CD14-positive monocyte (primary cell): ENCODE data around the gene ZNF277. TPM values are rescaled to one million over a fixed set of nuclear protein-coding genes. Genes with fewer than 3 reads are reported as not detected.
A peak's percentile ranks its signal among the peaks of the same experiment; 100 is the strongest.

ENCODE experiments used
- DNase-seq, 3 donors: peaks; one replicate each; pipeline ENCODE4 v3.0.0-alpha.2; 2011 to 2022
- H2AFZ ChIP-seq: 2 replicates; pipeline ENCODE4 v1.6.0; 2012; ENCODE audit warnings: mild to moderate bottlenecking, low read depth, low read length, inconsistent platforms; ENCODE audit not compliant: insufficient read depth, poor library complexity, severe bottlenecking
- H3K27ac ChIP-seq, 2 donors: 1 replicate in 1 of 2; 2 replicates in 1 of 2; pipeline ENCODE4 v1.5.1; 2012 to 2013; ENCODE audit warnings: low read length in 2 of 2, control low read depth in 1 of 2, inconsistent platforms in 1 of 2, low read depth in 1 of 2, mild to moderate bottlenecking in 1 of 2
- H3K27me3 ChIP-seq, 2 donors: one replicate each; pipeline versions ENCODE4 v1.6.0 to v1.6.1; 2011 to 2013; ENCODE audit warnings: low read length in 2 of 2; ENCODE audit not compliant: control insufficient read depth in 2 of 2, insufficient read depth in 2 of 2
- H3K36me3 ChIP-seq, 2 donors: replicated peaks in 1 of 2; 1 replicate in 1 of 2; 2 replicates in 1 of 2; pipeline versions ENCODE4 v1.5.1 to v1.6.1; 2012 to 2013; ENCODE audit warnings: low read length in 2 of 2, control low read depth in 1 of 2, inconsistent platforms in 1 of 2, mild to moderate bottlenecking in 1 of 2; ENCODE audit not compliant: insufficient read depth in 2 of 2, control insufficient read depth in 1 of 2
- H3K4me1 ChIP-seq, 2 donors: 1 replicate in 1 of 2; 2 replicates in 1 of 2; pipeline versions ENCODE4 v1.5.1 to v1.6.1; 2012 to 2013; ENCODE audit warnings: low read length in 2 of 2, control low read depth in 1 of 2, inconsistent platforms in 1 of 2, mild to moderate bottlenecking in 1 of 2, moderate library complexity in 1 of 2; ENCODE audit not compliant: insufficient read depth in 2 of 2, control insufficient read depth in 1 of 2
- H3K4me2 ChIP-seq: replicated peaks from 2 replicates; pipeline ENCODE3; 2012; ENCODE audit warnings: low read length, moderate library complexity, mild to moderate bottlenecking; ENCODE audit not compliant: poor library complexity, severe bottlenecking; ENCODE audit errors: extremely low read depth
- H3K4me3 ChIP-seq, 3 experiments: fragments of 200-600 bp in 1 of 3; sonication (generic) in 1 of 3; replicated peaks in 1 of 3; 1 replicate in 2 of 3; 2 replicates in 1 of 3; pipeline ENCODE4 v1.5.1; 2011 to 2013; ENCODE audit warnings: low read length in 3 of 3, mild to moderate bottlenecking in 3 of 3, control low read depth in 2 of 3, low read depth in 2 of 3, inconsistent platforms in 1 of 3, moderate library complexity in 1 of 3
- H3K79me2 ChIP-seq: 2 replicates; pipeline ENCODE4 v1.6.0; 2012; ENCODE audit warnings: mild to moderate bottlenecking, control low read depth, inconsistent platforms, low read length, moderate library complexity; ENCODE audit not compliant: insufficient read depth
- H3K9ac ChIP-seq: 2 replicates; pipeline ENCODE4 v1.6.0; 2017; ENCODE audit warnings: low read length, mild to moderate bottlenecking; ENCODE audit not compliant: insufficient read depth, poor library complexity, severe bottlenecking
- H3K9me3 ChIP-seq, 2 donors: replicated peaks in 1 of 2; 1 replicate in 1 of 2; 2 replicates in 1 of 2; pipeline versions ENCODE4 v1.5.1 to v1.6.1; 2012 to 2013; ENCODE audit warnings: low read length in 2 of 2, control low read depth in 1 of 2; ENCODE audit not compliant: control insufficient read depth in 1 of 2, insufficient read depth in 1 of 2
- H4K20me1 ChIP-seq: 2 replicates; pipeline ENCODE4 v1.6.0; 2012; ENCODE audit warnings: mild to moderate bottlenecking, low read length, control low read depth, moderate library complexity; ENCODE audit not compliant: insufficient read depth
- H3K27ac Mint-ChIP-seq, 7 donors: one replicate each; pipeline ENCODE4 v1.8.0; 2020; ENCODE audit warnings: mild to moderate bottlenecking in 7 of 7, mixed read lengths in 7 of 7, moderate library complexity in 6 of 7, inconsistent platforms in 2 of 7
- H3K27me3 Mint-ChIP-seq, 3 donors: one replicate each; pipeline ENCODE4 v1.8.0; 2021 to 2022; ENCODE audit warnings: low read depth in 3 of 3, mild to moderate bottlenecking in 3 of 3, mixed read lengths in 3 of 3, moderate library complexity in 3 of 3, inconsistent platforms in 1 of 3
- H3K36me3 Mint-ChIP-seq, 2 donors: one replicate each; pipeline ENCODE4 v1.8.0; 2020; ENCODE audit warnings: mixed read lengths in 2 of 2, inconsistent platforms in 1 of 2, mild to moderate bottlenecking in 1 of 2
- H3K4me1 Mint-ChIP-seq: one replicate; pipeline ENCODE4 v1.8.0; 2020; ENCODE audit warnings: mild to moderate bottlenecking, mixed read lengths
- H3K4me3 Mint-ChIP-seq, 2 donors: one replicate each; pipeline ENCODE4 v1.8.0; 2020; ENCODE audit warnings: mild to moderate bottlenecking in 2 of 2, mixed read lengths in 2 of 2, moderate library complexity in 1 of 2
- H3K9me3 Mint-ChIP-seq, 7 donors: one replicate each; pipeline ENCODE4 v1.8.0; 2020 to 2022; ENCODE audit warnings: mixed read lengths in 7 of 7, mild to moderate bottlenecking in 6 of 7, moderate library complexity in 6 of 7, inconsistent platforms in 2 of 7
- CTCF ChIP-seq: fragments of 200-600 bp; IDR thresholded peaks from one replicate; pipeline ENCODE4 v1.8.0; 2022; ENCODE audit warnings: antibody characterized with exemption, mild to moderate bottlenecking
- WGBS: methylation state at CpG from one replicate; pipeline ENCODE4 v1.1.5; 2013; ENCODE audit warnings: missing lambda C conversion rate; ENCODE audit not compliant: insufficient coverage; 5-methylcytosine and 5-hydroxymethylcytosine counted together
- intact Hi-C, 2 donors: fragments of 100-400 bp; cut with micrococcal nuclease; formaldehyde crosslinking; loops; one replicate each; pipeline versions ENCODE4 v1.15.0 to v1.15.1; 2023
- polyA minus RNA-seq: library from RNA; depleted of rRNA, polyadenylated mRNA; stranded (reverse); fragments of >200 nt; gene quantifications from 2 replicates; pipeline ENCODE4 v1.2.3, GENCODE V29; 2012
- polyA plus RNA-seq, 3 donors: library from polyadenylated mRNA; depleted of rRNA in 1 of 3; unstranded in 2 of 3; stranded (reverse) in 1 of 3; fragments of 300-500 nt in 2 of 3; fragments of >200 nt in 1 of 3; fragmentation: Illumina TruSeq in 2 of 3; gene quantifications; 1 replicate in 2 of 3; 2 replicates in 1 of 3; pipeline ENCODE4 v1.2.3, GENCODE V29; 2012 to 2021
- total RNA-seq, 12 experiments: library from RNA in 1 of 12; stranded (reverse) in 1 of 12; fragments of 120-200 nt in 1 of 12; gene quantifications; one replicate each; pipeline ENCODE4 v1.2.4 and lab custom pipeline; 2013 to 2026; ENCODE audit warnings: mixed read lengths in 6 of 12, inconsistent platforms in 1 of 12

The ZNF277 gene
- total RNA-seq (2013) = 59.1 TPM
- polyA plus RNA-seq = 10 to 100 TPM; 17.5 to 20.7 (median 20.0) TPM
- 10.7 and 14.7 TPM in 2 replicates for polyA minus RNA-seq
- 28.7 to 63.7 (median 49.9) reads per million in 11 experiments for total RNA-seq (lab: John Stamatoyannopoulos, UW)

- intact Hi-C loops = loop anchor here (5.0 to 10.0 kb wide), 5 partner anchors 124 to 248 kb away; partner anchors contain the start of gene IFRD1 (in 2 of the 2)
These were observed at the start of gene ZNF277, which contains the start of gene DOCK4 for GRCh38 chr7:112206238-112206990. Gene ZNF277 (plus strand): TSS chr7:112206695. CDS start chr7:112206717, 22 bp downstream. Gene DOCK4 (minus strand): TSS chr7:112206399. CDS start chr7:112206138, 261 bp downstream.

More at GRCh38 chr7:112206238-112206990, at the start of gene ZNF277, which contains the start of gene DOCK4:
- H2AFZ ChIP-seq = peak within 1 kb of the TSS; percentile 99
- H3K79me2 ChIP-seq = peaks cover 40% of the 10 kb centered on the region
- no peaks in the 10 kb centered on the region for H3K36me3 ChIP-seq
- no peaks in the 10 kb centered on the region for H3K9me3 ChIP-seq
- peaks cover 22 to 29% of the 10 kb centered on the region in 2 donors for H3K27me3 ChIP-seq
- Mint-ChIP-seq H3K36me3 (peaks cover 2 to 9% of the 10 kb centered on the region in 2 donors), H3K27ac (peak within 1 kb of the TSS; percentile 88 to 97 (median 93)), H3K27me3 (peaks cover 18 to 28% (median 19%) of the 10 kb centered on the region in 3 donors), H3K4me1 (peaks cover 39% of the 10 kb centered on the region), H3K4me3 (peak within 1 kb of the TSS; percentile 98 to 100), H3K9me3 (peaks cover 0 to 6% (median 0%) of the 10 kb centered on the region in 7 donors)
- peaks cover 23% of the 10 kb centered on the region for H4K20me1 ChIP-seq
- no peak for TF ChIP-seq CTCF
- DNase-seq = peak; percentile 98
- H3K4me3 ChIP-seq = peak within 1 kb of the TSS; percentile 81 to 98 (median 94)
- WGBS = under 1% methylated on average over 61 of the region's 67 CpGs
- peaks cover 23 to 28% of the 10 kb centered on the region in 2 donors for H3K4me1 ChIP-seq
- peak within 1 kb of the TSS; percentile 91 for H3K4me2 ChIP-seq
- peak within 1 kb of the TSS; percentile 88 for H3K9ac ChIP-seq
- H3K27ac ChIP-seq = peak within 1 kb of the TSS; percentile 34 to 88
